ENCODE measurements around the gene GALT. TPM values are rescaled to one million over a fixed set of nuclear protein-coding genes. Genes with fewer than 3 reads are reported as not detected.

GALT gene
- total and polyA plus RNA-seq, 2 of the 13 experiments (the other 11 are each of a cell fraction or from before 2014, with no cell fraction given), result 40.4 to 46.3 TPM

GRCh38 chr9:34612788-34613390 is 33.6 kb upstream of the GALT start (continued):
- TF ChIP-seq ZFP37 (CRISPR knock-in tag; IDR thresholded peaks at IDR 0.05; ENCODE audit: borderline replicate concordance) (0 out of 2 replicates have a peak, but pooled peaks have one; percentile 29), ZBTB14 (CRISPR knock-in tag; IDR thresholded peaks at IDR 0.05) (0 out of 2 replicates have a peak, but pooled peaks have one; percentile 37), ZNF766 (CRISPR knock-in tag; IDR thresholded peaks at IDR 0.05; ENCODE audit: borderline replicate concordance) (no peak), ZNF776 (CRISPR knock-in tag; IDR thresholded peaks at IDR 0.05) (no peak), MIXL1 (CRISPR knock-in tag; IDR thresholded peaks at IDR 0.05) (no peak), RAD21 (CRISPR knock-in tag; IDR thresholded peaks at IDR 0.05) (peak; percentile 59), ZNF703 (CRISPR knock-in tag; IDR thresholded peaks at IDR 0.05; ENCODE audit: borderline replicate concordance) (no peak), HMGXB4 (CRISPR knock-in tag; IDR thresholded peaks at IDR 0.05; ENCODE audit: borderline replicate concordance in 1 of 2, low read depth in 1 of 2) (peak in 1 of 2 experiments; percentile 37; a peak in 1 of 4 replicates), PATZ1 (CRISPR knock-in tag; IDR thresholded peaks at IDR 0.05) (peak; percentile 39; the same call in 1 of the 2 replicates), ZNF740 (CRISPR knock-in tag; IDR thresholded peaks at IDR 0.05) (no peak), NCOA5 (CRISPR knock-in tag; IDR thresholded peaks at IDR 0.05) (no peak), ZMYM2 (CRISPR knock-in tag; IDR thresholded peaks at IDR 0.05) (no peak), MBNL3 (CRISPR knock-in tag; conservative IDR thresholded peaks at IDR 0.05) (no peak), NR1H2 (CRISPR knock-in tag; IDR thresholded peaks at IDR 0.05; ENCODE audit: borderline replicate concordance, low read depth) (no peak), ZNF276 (CRISPR knock-in tag; IDR thresholded peaks at IDR 0.05; ENCODE audit: low read depth) (no peak), SRSF1 (optimal IDR thresholded peaks at IDR 0.05; ENCODE audit: low read depth, low read length) (no peak), ELF1 (CRISPR knock-in tag; IDR thresholded peaks at IDR 0.05) (no peak), ZHX1 (CRISPR knock-in tag; IDR thresholded peaks at IDR 0.05; ENCODE audit: low read depth) (no peak)

Data from HepG2 (cell line).